Vagina (tissue), 2 donors: ENCODE data around the gene BSPH1.
"Not testable (repeated sequence)": the region's sequence is repeated elsewhere in the genome, so short reads cannot be mapped to it uniquely, and the experiment has no call there.

Experiments
- CTCF ChIP-seq, 3 experiments: fragments of 450-650 bp in 2 of 3; fragments of 200-600 bp in 1 of 3; sonication (generic) in 1 of 3; IDR thresholded peaks; one replicate each; pipeline ENCODE4 v1.5.1; 2017 to 2019; ENCODE audit warnings: antibody characterized with exemption in 3 of 3, mild to moderate bottlenecking in 2 of 3, moderate library complexity in 2 of 3
- POLR2A ChIP-seq, 2 donors: fragments of 450-650 bp; IDR thresholded peaks; one replicate each; pipeline ENCODE4 v1.6.1; 2017; ENCODE audit warnings: antibody characterized with exemption in 2 of 2, mild to moderate bottlenecking in 2 of 2, moderate library complexity in 2 of 2

GRCh38 chr19:47928581-47928980, 63.4 kb downstream of the BSPH1 start:
- not testable (repeated sequence) for TF ChIP-seq CTCF, POLR2A (IDR thresholded peaks at IDR 0.05)
